AG04449 (cell line): ENCODE data around the gene HOXD11.

ENCODE experiments used
- CTCF ChIA-PET: fragments of 350-600 bp; formaldehyde crosslinking; extraction: SDS; loops from one replicate; lab custom pipeline; 2021; ENCODE audit warnings: antibody characterized with exemption; lab: Yijun Ruan, JAX
- POLR2A ChIA-PET: fragments of 400-600, 350-600 bp; formaldehyde crosslinking; extraction: SDS; loops from one replicate; lab custom pipeline; 2020; ENCODE audit warnings: antibody characterized with exemption, inconsistent platforms; lab: Yijun Ruan, JAX
- DNase-seq: peaks from one replicate; pipeline ENCODE4 v3.0.0-alpha.2; 2010; ENCODE audit warnings: low read depth, low spot score
- H3K4me3 ChIP-seq: 2 replicates; pipeline ENCODE4 v1.5.1; 2011; ENCODE audit warnings: low read depth, mild to moderate bottlenecking, control low read depth, low read length
- CTCF ChIP-seq: IDR thresholded peaks from one replicate; pipeline ENCODE4 v1.5.1; 2011; ENCODE audit warnings: mild to moderate bottlenecking, moderate library complexity, low read length, control low read depth, inconsistent platforms; ENCODE audit not compliant: insufficient read depth; ENCODE audit errors: missing control alignments

Gene HOXD11

DNA sequence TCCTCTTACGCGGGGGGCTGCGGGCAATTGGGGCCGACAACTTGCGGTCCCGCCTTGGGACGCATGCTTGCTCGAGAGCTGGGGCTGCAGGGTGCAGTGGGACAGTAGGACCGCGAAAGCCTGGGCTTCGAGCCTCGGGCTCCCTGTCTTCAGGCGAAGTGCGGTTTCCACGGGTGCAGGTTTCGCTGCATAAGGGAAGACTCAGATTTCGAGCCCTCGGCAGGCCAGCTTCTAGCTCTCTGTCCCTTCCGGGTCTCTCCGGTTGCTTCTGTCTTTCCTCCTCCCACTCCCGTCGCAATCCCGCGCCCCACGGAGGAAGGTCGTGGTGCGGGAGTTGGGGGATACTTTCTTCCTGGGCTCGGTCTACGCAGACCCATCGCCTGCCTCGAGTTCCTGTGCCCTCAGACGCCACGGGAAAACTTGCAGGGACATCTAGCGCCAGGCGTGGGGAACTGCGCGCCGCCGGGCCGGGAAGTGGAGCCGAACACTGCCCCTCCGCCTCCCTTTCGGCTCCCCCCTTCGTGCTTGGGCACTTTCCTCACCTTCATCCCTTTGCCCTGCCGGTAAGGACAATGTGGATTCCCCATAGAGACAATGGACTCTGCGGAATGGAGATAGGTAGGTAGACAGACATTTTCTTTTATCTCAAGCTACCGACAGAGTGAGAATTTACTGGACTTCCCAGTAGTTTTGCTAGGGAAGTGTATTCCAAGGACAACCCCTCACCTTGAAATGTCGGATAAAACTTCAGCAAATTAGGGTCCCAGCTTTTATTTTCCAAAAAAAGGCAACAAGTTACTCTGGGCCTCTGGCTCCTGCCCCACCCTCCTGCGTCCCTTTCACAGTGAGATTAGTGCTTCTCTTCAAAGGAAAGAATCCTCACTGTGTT lies 18.8 kb upstream of the HOXD11 start:
- DNase-seq, result no peak
- TF ChIP-seq CTCF, result peak; percentile 90
- ChIA-PET CTCF (interaction anchor here (0.6 to 3.6 kb wide), 19 partner anchors 8 to 839 kb away, joined by 3 to 55 read pairs (median 5); no protein-coding TSS in a partner anchor), POLR2A (no interaction called here)
- peak overlapping the region; percentile 36 for H3K4me3 ChIP-seq

GRCh38 chr2:176088937-176089842 lies 17.9 kb upstream of the HOXD11 start:
- CTCF ChIA-PET, result interaction anchor here (0.8 to 3.6 kb wide), 16 partner anchors 8 to 840 kb away, joined by 3 to 55 read pairs (median 8); no protein-coding TSS in a partner anchor
- no peak for TF ChIP-seq CTCF
- no peak overlapping the region for H3K4me3 ChIP-seq
- DNase-seq, result no peak
- POLR2A ChIA-PET, result no interaction called here

DNA sequence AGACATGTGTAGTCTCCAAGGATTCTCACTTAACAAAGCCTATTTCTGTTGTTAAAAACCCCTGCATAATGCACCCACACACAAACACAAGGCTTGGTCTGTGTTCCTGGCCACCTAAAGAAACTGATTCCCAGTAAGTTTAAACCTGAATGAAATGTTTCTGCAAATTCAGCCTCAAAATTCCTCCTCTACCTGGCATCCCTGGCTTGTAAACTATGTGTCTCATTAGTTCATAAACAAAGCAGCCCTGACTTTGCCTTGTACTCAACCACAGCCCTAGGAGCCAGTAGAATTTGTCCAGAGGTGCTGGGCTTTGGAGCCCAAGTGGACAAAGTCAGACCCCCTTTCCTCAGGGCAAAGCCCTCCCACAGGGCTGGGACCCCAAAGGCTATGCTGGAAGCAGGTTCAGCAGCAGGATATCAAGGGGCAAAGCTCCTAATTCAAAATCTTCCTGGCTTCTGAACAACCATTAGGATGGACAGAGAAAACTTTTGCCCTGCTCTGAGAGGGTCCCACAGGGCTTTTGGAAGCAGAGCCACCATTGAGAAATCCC lies 17.2 kb upstream of the HOXD11 start:
- TF ChIP-seq CTCF, result no peak
- POLR2A ChIA-PET, result no interaction called here
- CTCF ChIA-PET, result interaction anchor here (2.0 to 3.6 kb wide), 6 partner anchors 7 to 728 kb away, joined by 5 to 55 read pairs (median 14); no protein-coding TSS in a partner anchor
- no peak for DNase-seq
- H3K4me3 ChIP-seq, result no peak overlapping the region

- H3K4me3 ChIP-seq, result no peak overlapping the region
- ChIA-PET POLR2A (no interaction called here), CTCF (no interaction called here)
- DNase-seq, result no peak
- no peak for TF ChIP-seq CTCF
Observed at GRCh38 chr2:176090862-176091261, 16.2 kb upstream of the HOXD11 start.

GRCh38 chr2:176091329-176092258 lies 15.5 kb upstream of the HOXD11 start:
- TF ChIP-seq CTCF, result no peak
- ChIA-PET POLR2A (no interaction called here), CTCF (interaction anchor here (0.6 to 1.4 kb wide), 3 partner anchors 401 to 842 kb away, joined by 3 read pairs; no protein-coding TSS in a partner anchor)
- DNase-seq, result no peak
- no peak overlapping the region for H3K4me3 ChIP-seq
